Spleen (tissue), 11 donors: ENCODE results near the gene FKBP2. TPM values are rescaled to one million over a fixed set of nuclear protein-coding genes. Genes with fewer than 3 reads are reported as not detected.

ENCODE experiments used
- DNase-seq: peaks from one replicate; pipeline ENCODE4 v3.0.0-alpha.2; 2020
- H3K27ac ChIP-seq, 8 donors: fragments of 200-600 bp; sonication (generic) in 7 of 8; 1 replicate in 4 of 8; 2 replicates in 4 of 8; pipeline versions ENCODE4 v1.5.0 to v1.8.0; 2016 to 2021; ENCODE audit warnings: inconsistent platforms in 4 of 8, mild to moderate bottlenecking in 4 of 8, moderate library complexity in 1 of 8
- H3K27me3 ChIP-seq, 7 donors: fragments of 200-600 bp; sonication (generic) in 6 of 7; replicated peaks in 1 of 7; 1 replicate in 4 of 7; 2 replicates in 3 of 7; pipeline versions ENCODE4 v1.5.0 to v1.8.0; 2016 to 2021; ENCODE audit warnings: inconsistent platforms in 3 of 7, mild to moderate bottlenecking in 1 of 7
- H3K36me3 ChIP-seq, 6 donors: fragments of 200-600 bp; sonication (generic) in 5 of 6; 1 replicate in 4 of 6; 2 replicates in 2 of 6; pipeline versions ENCODE4 v1.5.0 to v1.8.0; 2016 to 2021; ENCODE audit warnings: inconsistent platforms in 2 of 6
- H3K4me1 ChIP-seq, 6 donors: fragments of 200-600 bp; sonication (generic) in 5 of 6; 1 replicate in 3 of 6; 2 replicates in 3 of 6; pipeline versions ENCODE4 v1.5.0 to v1.8.0; 2016 to 2021; ENCODE audit warnings: inconsistent platforms in 3 of 6
- H3K4me3 ChIP-seq, 8 donors: fragments of 200-600 bp; sonication (generic) in 7 of 8; 1 replicate in 4 of 8; 2 replicates in 4 of 8; pipeline versions ENCODE4 v1.5.0 to v1.8.0; 2016 to 2021; ENCODE audit warnings: inconsistent platforms in 4 of 8, mild to moderate bottlenecking in 4 of 8, moderate library complexity in 2 of 8
- H3K9me3 ChIP-seq, 8 donors: fragments of 200-600 bp; sonication (generic) in 7 of 8; 1 replicate in 4 of 8; 2 replicates in 4 of 8; pipeline versions ENCODE4 v1.5.0 to v1.8.0; 2016 to 2021; ENCODE audit warnings: inconsistent platforms in 4 of 8
- POLR2A ChIP-seq, 3 donors: fragments of 450-650 bp; IDR thresholded peaks; one replicate each; pipeline ENCODE4 v1.5.1; 2017; ENCODE audit warnings: antibody characterized with exemption in 3 of 3, mild to moderate bottlenecking in 1 of 3
- POLR2AphosphoS5 ChIP-seq, 3 donors: sonication (generic); formaldehyde crosslinking; IDR thresholded peaks; one replicate each; pipeline ENCODE4 v1.5.1; 2017; ENCODE audit warnings: antibody characterized with exemption in 3 of 3
- WGBS, 5 donors: extraction: QIAGEN DNeasy Blood & Tissue Kit in 3 of 5; methylation state at CpG; one replicate each; pipeline versions ENCODE4 v1.1.5 to v1.1.7; 2013 to 2018; 5-methylcytosine and 5-hydroxymethylcytosine counted together
- intact Hi-C: fragments of 100-400 bp; cut with DNase I; formaldehyde crosslinking; loops from one replicate; pipeline ENCODE4 v1.15.0; 2023; ENCODE audit warnings: low total_unique reads
- polyA plus RNA-seq, 3 donors: library from polyadenylated mRNA; stranded (reverse); fragments of 200-250 nt; gene quantifications; one replicate each; pipeline ENCODE4 v1.2.1, GENCODE V29; 2013
- total RNA-seq, 7 donors: library from RNA; depleted of rRNA in 3 of 7; stranded (reverse); fragments of >200 nt in 3 of 7; fragmentation: NEBNext Ultra II Directional in 4 of 7; extraction: Animal tissue kit (Norgen Biotek cat#: 25700) in 4 of 7; gene quantifications; one replicate each; pipeline versions ENCODE4 v1.1.0 to v1.2.1, GENCODE V29; 2016 to 2021
- TF ChIP-seq, protein P1 (sequence below), 11 experiments: fragments of 200-600 bp in 7 of 11; fragments of 450-650 bp in 4 of 11; sonication (generic) in 4 of 11; IDR thresholded peaks in 8 of 11; conservative IDR thresholded peaks in 3 of 11; 1 replicate in 7 of 11; 2 replicates in 4 of 11; pipeline versions ENCODE4 v1.4.0 to v1.8.0; 2016 to 2021; ENCODE audit warnings: antibody characterized with exemption in 11 of 11, inconsistent platforms in 4 of 11, mild to moderate bottlenecking in 1 of 11
- donor health status: healthy with polysubstance abuse.
- donor health status: DM: no; HTN: no; CAD: no; lungs with moderate emphysema.
- donor health status: DM: no; HTN: no; CAD: no.
- donor health status: Bipolar disorder and iron deficiency.
- donor health status: healthy.
- donor health status: DM: no; HTN: no; CAD: no.
- donor health status: DM: yes; HTN: yes; CAD: no.

The FKBP2 gene
- total and polyA plus RNA-seq, 10 donors, result 26.9 to 104 (median 44.7) TPM

DNA sequence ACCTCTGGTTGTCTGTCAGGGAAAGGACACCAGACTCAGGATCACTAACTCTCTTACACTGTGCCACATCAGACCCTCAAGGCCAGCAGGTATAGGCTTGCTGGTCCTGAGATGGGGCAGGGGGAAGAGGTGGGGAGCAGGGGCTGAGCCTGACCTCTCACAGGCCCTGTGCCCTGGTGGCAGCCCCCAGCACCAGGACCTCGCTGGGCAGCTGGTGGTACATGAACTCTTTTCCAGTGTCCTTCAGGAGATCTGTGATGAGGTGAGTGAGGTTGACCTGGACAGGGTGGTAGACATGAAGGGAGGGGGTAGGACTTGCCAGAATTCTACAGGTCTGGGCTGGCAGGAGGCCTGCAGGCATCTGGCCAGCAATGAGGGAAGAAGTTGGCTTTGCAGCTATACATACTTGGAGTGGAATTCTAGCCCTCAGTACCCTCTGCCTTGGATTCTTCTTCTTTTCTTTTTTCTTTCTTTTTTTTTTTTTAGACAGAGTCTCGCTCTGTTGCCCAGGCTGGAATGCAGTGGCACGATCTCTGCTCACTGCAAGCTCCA is 13.4 kb upstream of the FKBP2 start:
- Histone ChIP-seq H3K4me3 (peak overlapping the region in 6 of 8 donors; percentile 72 to 97 (median 77)), H3K36me3 (peaks cover 0 to 29% (median 14%) of the 10 kb centered on the region in 6 donors), H3K27me3 (no peaks in the 10 kb centered on the region), H3K4me1 (peaks cover 46 to 97% (median 81%) of the 10 kb centered on the region in 6 donors), H3K9me3 (no peaks in the 10 kb centered on the region), H3K27ac (peak overlapping the region; percentile 89 to 98 (median 94))
- intact Hi-C loops, result no loop called here
- no peak for TF ChIP-seq POLR2A (IDR thresholded peaks at IDR 0.05)
- TF ChIP-seq, protein P1, sequence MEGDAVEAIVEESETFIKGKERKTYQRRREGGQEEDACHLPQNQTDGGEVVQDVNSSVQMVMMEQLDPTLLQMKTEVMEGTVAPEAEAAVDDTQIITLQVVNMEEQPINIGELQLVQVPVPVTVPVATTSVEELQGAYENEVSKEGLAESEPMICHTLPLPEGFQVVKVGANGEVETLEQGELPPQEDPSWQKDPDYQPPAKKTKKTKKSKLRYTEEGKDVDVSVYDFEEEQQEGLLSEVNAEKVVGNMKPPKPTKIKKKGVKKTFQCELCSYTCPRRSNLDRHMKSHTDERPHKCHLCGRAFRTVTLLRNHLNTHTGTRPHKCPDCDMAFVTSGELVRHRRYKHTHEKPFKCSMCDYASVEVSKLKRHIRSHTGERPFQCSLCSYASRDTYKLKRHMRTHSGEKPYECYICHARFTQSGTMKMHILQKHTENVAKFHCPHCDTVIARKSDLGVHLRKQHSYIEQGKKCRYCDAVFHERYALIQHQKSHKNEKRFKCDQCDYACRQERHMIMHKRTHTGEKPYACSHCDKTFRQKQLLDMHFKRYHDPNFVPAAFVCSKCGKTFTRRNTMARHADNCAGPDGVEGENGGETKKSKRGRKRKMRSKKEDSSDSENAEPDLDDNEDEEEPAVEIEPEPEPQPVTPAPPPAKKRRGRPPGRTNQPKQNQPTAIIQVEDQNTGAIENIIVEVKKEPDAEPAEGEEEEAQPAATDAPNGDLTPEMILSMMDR (IDR thresholded peaks at IDR 0.05 in 8 of 11, conservative IDR thresholded peaks at IDR 0.05 in 3 of 11), result no peak
- TF ChIP-seq POLR2AphosphoS5 (IDR thresholded peaks at IDR 0.05), result no peak
- DNase-seq, result peak; percentile 74
- WGBS, 5 donors, result 84 to 94% (median 87%) methylated on average over 3 of the region's 3 CpGs

DNA sequence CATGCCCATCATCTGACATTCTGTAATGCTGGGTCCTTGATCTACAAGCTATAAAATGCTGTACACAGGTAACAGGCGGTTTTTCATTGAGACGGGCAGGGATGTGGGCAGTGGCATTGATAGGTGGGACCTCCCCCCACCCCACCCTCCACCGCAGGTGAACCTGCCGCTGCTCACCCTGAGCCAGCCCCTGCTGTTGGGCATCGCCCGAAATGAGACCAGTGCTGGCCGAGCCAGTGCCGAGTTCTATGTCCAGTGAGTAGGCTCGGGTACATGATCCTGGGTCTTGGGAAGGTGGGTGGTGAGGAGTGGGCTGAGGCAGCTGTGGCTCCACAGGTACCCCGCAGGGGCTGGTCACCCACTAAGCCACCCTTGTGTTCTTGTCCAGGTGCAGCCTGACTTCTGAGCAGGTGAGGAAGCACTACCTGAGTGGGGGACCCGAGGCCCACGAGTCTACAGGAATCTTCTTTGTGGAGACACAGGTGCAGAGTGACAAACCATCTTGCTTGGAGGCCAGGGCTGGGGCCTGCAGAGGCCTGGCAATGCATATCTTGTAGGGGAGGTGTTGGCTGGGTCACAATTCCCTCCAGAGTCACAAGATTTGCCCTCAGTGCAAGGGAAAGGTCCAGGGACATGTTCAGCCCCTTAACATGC is 11.7 kb upstream of the FKBP2 start:
- peak overlapping the region in 4 of 8 donors; percentile 55 to 87 (median 67) for H3K4me3 ChIP-seq
- TF ChIP-seq, protein P1 (IDR thresholded peaks at IDR 0.05 in 8 of 11, conservative IDR thresholded peaks at IDR 0.05 in 3 of 11), result no peak
- peak in 1 of 3 donors; percentile 27 for TF ChIP-seq POLR2AphosphoS5 (IDR thresholded peaks at IDR 0.05)

DNA sequence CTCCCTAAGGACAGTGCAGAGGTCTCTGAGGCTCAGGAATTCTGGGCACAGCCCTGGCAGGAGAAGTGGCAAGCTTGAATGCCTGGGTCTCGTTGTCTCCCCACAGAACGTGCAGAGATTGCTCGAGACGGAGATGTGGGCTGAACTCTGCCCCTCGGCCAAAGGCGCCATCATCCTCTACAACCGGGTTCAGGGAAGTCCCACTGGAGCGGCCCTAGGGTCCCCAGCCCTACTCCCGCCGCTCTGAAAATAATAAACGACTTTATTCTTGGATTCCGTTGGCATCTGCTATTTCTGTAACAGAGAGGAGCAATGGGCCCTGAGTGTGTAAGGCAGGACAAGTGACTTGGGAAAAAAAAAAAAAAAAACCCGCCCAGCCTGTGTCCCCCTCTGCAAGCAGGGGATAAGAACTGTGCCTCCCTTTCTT is 11.1 kb upstream of the FKBP2 start:
- H3K4me3 ChIP-seq, result peak overlapping the region; percentile 45 to 87 (median 67)
- H3K36me3 ChIP-seq, result peaks cover 0 to 6% (median 0%) of the 10 kb centered on the region in 6 donors
- no peaks in the 10 kb centered on the region for H3K9me3 ChIP-seq
- 46 to 59% (median 52%) methylated on average over 11 to 13 of the region's 13 CpGs for WGBS, 5 donors
- no peaks in the 10 kb centered on the region for H3K27me3 ChIP-seq
- DNase-seq, result peak; percentile 83
- intact Hi-C loops, result no loop called here
- TF ChIP-seq POLR2A (IDR thresholded peaks at IDR 0.05) (no peak), POLR2AphosphoS5 (IDR thresholded peaks at IDR 0.05) (no peak)
- TF ChIP-seq, protein P1 (IDR thresholded peaks at IDR 0.05 in 8 of 11, conservative IDR thresholded peaks at IDR 0.05 in 3 of 11), result no peak
- H3K4me1 ChIP-seq, result peaks cover 54 to 93% (median 79%) of the 10 kb centered on the region in 6 donors
- peak overlapping the region; percentile 78 to 98 (median 96) for H3K27ac ChIP-seq

More for the DNA sequence above, 11.7 kb upstream of the FKBP2 start:
- H3K36me3 ChIP-seq, result peaks cover 0 to 12% (median under 1%) of the 10 kb centered on the region in 6 donors
- WGBS, 5 donors, result 90 to 93% (median 92%) methylated on average over 12 of the region's 12 CpGs
- H3K9me3 ChIP-seq, result no peaks in the 10 kb centered on the region
- intact Hi-C loops, result no loop called here
- peak; percentile 83 for DNase-seq
- peaks cover 54 to 97% (median 83%) of the 10 kb centered on the region in 6 donors for H3K4me1 ChIP-seq
- H3K27ac ChIP-seq, result peak overlapping the region; percentile 78 to 98 (median 96)
- no peaks in the 10 kb centered on the region for H3K27me3 ChIP-seq
